T-helper 1 cell treated with Interleukin-12 subunit alpha and Interleukin-12 subunit beta and Interleukin-4 antibody, amounts not matched to agents 30 μg/mL and 1 μg/mL, for 36 hours (primary cell): Measurements from ENCODE around the gene LY6G6D.

ENCODE experiments used
- H3K27ac Mint-ChIP-seq: one replicate; pipeline ENCODE4 v1.8.0; 2021; ENCODE audit warnings: mild to moderate bottlenecking, mixed read lengths
- H3K27me3 Mint-ChIP-seq: one replicate; pipeline ENCODE4 v1.8.0; 2021; ENCODE audit warnings: low read depth, mixed read lengths
- H3K36me3 Mint-ChIP-seq: one replicate; pipeline ENCODE4 v1.8.0; 2021; ENCODE audit warnings: low read depth, mixed read lengths
- H3K4me1 Mint-ChIP-seq: one replicate; pipeline ENCODE4 v1.8.0; 2021; ENCODE audit warnings: low read depth, mixed read lengths
- H3K4me3 Mint-ChIP-seq: one replicate; pipeline ENCODE4 v1.8.0; 2021; ENCODE audit warnings: mild to moderate bottlenecking, moderate library complexity, mixed read lengths
- H3K9me3 Mint-ChIP-seq: one replicate; pipeline ENCODE4 v1.8.0; 2021; ENCODE audit warnings: mixed read lengths

Gene LY6G6D

DNA sequence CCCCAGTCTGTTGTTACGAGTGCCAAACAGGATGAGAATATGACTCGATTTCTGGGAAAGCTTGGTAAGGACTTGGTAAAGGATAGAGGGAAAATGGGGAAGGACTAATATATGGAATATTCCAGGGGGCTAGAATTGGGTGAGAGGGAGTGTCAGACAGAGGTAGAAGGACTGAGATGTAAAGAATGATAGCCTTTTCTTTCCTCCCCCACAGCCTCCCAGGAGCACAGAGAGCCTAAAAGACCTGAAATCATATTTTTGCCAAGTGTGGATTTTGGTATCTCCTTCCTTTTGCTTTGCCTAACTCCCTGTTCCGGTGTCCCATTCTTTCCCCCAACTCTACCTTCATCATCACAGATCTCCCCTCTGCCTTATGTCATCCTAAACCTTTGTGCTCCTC, 27.7 kb downstream of the LY6G6D start:
- Mint-ChIP-seq H3K4me1 (peaks cover 43% of the 10 kb centered on the region), H3K9me3 (no peaks in the 10 kb centered on the region), H3K4me3 (no peak overlapping the region), H3K27me3 (no peaks in the 10 kb centered on the region), H3K36me3 (peaks cover 27% of the 10 kb centered on the region), H3K27ac (no peak overlapping the region)

- Mint-ChIP-seq H3K4me1 (peaks cover 28% of the 10 kb centered on the region), H3K9me3 (no peaks in the 10 kb centered on the region), H3K27ac (no peak overlapping the region), H3K27me3 (no peaks in the 10 kb centered on the region), H3K4me3 (no peak overlapping the region), H3K36me3 (peaks cover 29% of the 10 kb centered on the region)
Measured at GRCh38 chr6:31744422-31744821, 29.3 kb downstream of the LY6G6D start.

DNA sequence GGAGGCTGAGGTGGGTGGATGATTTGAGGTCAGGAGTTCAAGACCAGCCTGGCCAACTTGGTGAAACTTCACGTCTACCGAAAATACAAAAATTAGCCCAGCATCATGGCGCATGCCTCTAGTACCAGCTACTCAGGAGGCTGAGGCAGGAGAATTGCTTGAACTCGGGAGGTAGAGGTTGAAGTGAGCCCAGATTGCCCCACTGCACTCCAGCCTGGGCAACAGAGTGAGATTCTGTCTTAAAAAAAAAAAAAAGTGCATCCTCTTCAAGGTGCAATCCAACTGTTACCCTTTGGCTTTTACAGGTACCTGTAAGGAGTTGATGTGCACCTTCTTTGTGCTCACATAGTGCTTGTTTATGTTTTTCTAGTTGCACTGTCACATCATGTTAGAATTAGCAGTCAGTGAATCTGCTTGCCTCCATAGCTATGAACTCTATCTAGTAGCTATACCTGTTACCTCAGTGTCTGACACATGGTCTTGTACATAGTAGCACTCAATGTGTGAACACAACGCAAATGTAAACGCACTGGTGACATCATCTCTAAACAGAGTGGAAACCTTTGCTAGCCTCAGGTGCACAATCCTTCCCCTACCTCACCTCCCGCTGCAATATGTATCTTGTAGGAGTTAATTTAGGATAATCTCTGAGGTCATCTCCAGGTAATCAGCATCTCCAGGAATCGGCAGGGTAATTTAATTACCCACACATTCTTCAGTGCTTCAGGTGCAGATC, 34.3 kb downstream of the LY6G6D start:
- no peak overlapping the region for H3K27ac Mint-ChIP-seq
- H3K4me1 Mint-ChIP-seq: peaks cover 5% of the 10 kb centered on the region
- H3K4me3 Mint-ChIP-seq: no peak overlapping the region
- H3K36me3 Mint-ChIP-seq: peaks cover 16% of the 10 kb centered on the region
- no peaks in the 10 kb centered on the region for H3K27me3 Mint-ChIP-seq
- no peaks in the 10 kb centered on the region for H3K9me3 Mint-ChIP-seq

- Mint-ChIP-seq H3K27me3 (no peaks in the 10 kb centered on the region), H3K9me3 (no peaks in the 10 kb centered on the region), H3K4me3 (no peak overlapping the region), H3K4me1 (peaks cover 2% of the 10 kb centered on the region), H3K36me3 (peaks cover 11% of the 10 kb centered on the region), H3K27ac (no peak overlapping the region)
Measured at GRCh38 chr6:31750411-31751022, 35.4 kb downstream of the LY6G6D start.

DNA sequence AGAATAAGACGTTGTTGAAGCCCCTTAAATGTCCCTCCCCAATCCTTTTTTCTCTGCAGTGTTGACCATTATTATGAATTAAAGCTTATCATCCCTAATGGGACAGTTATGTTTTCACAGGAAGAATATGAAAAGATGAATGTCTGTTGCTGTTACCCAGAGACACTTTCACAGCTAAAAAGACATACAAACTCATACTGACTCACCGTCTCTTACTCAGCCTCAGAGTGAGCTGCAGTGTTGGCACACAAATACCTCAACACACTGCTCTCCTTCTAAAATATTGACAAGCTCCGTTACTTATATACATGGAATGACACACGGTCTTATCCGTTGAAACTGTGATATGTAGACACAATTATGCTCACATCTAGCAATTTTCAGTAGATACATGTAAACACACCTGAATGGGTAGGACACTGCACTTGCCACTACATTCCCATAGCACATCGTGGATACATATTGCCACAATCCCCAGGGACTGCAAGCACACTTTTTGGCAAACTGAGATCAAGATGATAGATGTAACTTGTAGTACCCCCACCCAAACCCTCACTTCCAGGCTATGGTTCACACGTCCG, 37.7 kb downstream of the LY6G6D start:
- Mint-ChIP-seq H3K9me3 (no peaks in the 10 kb centered on the region), H3K27ac (no peak overlapping the region), H3K4me1 (peaks cover 2% of the 10 kb centered on the region), H3K27me3 (no peaks in the 10 kb centered on the region), H3K36me3 (peaks cover 8% of the 10 kb centered on the region), H3K4me3 (no peak overlapping the region)

- Mint-ChIP-seq H3K4me3 (no peak overlapping the region), H3K4me1 (peaks cover 9% of the 10 kb centered on the region), H3K27me3 (no peaks in the 10 kb centered on the region), H3K9me3 (no peaks in the 10 kb centered on the region), H3K27ac (no peak overlapping the region), H3K36me3 (peaks cover 16% of the 10 kb centered on the region)
Measured at GRCh38 chr6:31758281-31758680, 43.1 kb downstream of the LY6G6D start.

- H3K27me3 Mint-ChIP-seq: no peaks in the 10 kb centered on the region
- no peaks in the 10 kb centered on the region for H3K9me3 Mint-ChIP-seq
- H3K4me3 Mint-ChIP-seq: no peak overlapping the region
- no peak overlapping the region for H3K27ac Mint-ChIP-seq
- H3K36me3 Mint-ChIP-seq: peaks cover 19% of the 10 kb centered on the region
- peaks cover 21% of the 10 kb centered on the region for H3K4me1 Mint-ChIP-seq
Measured at GRCh38 chr6:31760790-31761189, 45.6 kb downstream of the LY6G6D start.

- Mint-ChIP-seq H3K36me3 (peaks cover 19% of the 10 kb centered on the region), H3K27me3 (no peaks in the 10 kb centered on the region), H3K4me3 (no peak overlapping the region), H3K9me3 (no peaks in the 10 kb centered on the region), H3K4me1 (peaks cover 21% of the 10 kb centered on the region), H3K27ac (no peak overlapping the region)
Measured at GRCh38 chr6:31761343-31761742, 46.2 kb downstream of the LY6G6D start.

- Mint-ChIP-seq H3K36me3 (peaks cover 19% of the 10 kb centered on the region), H3K4me1 (peaks cover 21% of the 10 kb centered on the region), H3K4me3 (no peak within 1 kb of the TSS), H3K9me3 (no peaks in the 10 kb centered on the region), H3K27me3 (no peaks in the 10 kb centered on the region), H3K27ac (peak within 1 kb of the TSS; percentile 73)
Measured at GRCh38 chr6:31762356-31762755, 47.2 kb downstream of the LY6G6D start, which contains the start of gene SAPCD1. Gene SAPCD1 (plus strand): TSS chr6:31762656. CDS start chr6:31763055, 399 bp downstream.

- Mint-ChIP-seq H3K27ac (peak overlapping the region; percentile 73), H3K9me3 (no peaks in the 10 kb centered on the region), H3K36me3 (peaks cover 19% of the 10 kb centered on the region), H3K4me3 (no peak overlapping the region), H3K27me3 (no peaks in the 10 kb centered on the region), H3K4me1 (peaks cover 21% of the 10 kb centered on the region)
Measured at GRCh38 chr6:31762878-31763618, 47.9 kb downstream of the LY6G6D start.

DNA sequence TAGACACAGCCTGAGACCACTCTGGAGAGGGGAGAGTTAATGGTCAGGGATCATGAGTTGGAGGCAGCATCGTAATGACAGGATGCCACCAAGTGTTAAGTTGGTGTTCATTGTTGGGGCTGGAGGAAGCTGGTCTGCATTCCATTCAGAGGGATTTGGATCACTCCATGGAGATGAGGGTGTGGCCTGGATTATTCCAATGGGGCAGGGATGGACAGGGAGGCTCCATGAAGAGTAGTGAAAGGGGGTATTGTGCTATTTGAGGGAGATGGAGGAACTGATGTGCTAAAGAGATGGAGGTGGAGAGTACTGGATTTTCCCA, 48.4 kb downstream of the LY6G6D start:
- no peaks in the 10 kb centered on the region for H3K27me3 Mint-ChIP-seq
- no peak overlapping the region for H3K4me3 Mint-ChIP-seq
- H3K27ac Mint-ChIP-seq: peak overlapping the region; percentile 73
- no peaks in the 10 kb centered on the region for H3K9me3 Mint-ChIP-seq
- peaks cover 18% of the 10 kb centered on the region for H3K36me3 Mint-ChIP-seq
- peaks cover 21% of the 10 kb centered on the region for H3K4me1 Mint-ChIP-seq

DNA sequence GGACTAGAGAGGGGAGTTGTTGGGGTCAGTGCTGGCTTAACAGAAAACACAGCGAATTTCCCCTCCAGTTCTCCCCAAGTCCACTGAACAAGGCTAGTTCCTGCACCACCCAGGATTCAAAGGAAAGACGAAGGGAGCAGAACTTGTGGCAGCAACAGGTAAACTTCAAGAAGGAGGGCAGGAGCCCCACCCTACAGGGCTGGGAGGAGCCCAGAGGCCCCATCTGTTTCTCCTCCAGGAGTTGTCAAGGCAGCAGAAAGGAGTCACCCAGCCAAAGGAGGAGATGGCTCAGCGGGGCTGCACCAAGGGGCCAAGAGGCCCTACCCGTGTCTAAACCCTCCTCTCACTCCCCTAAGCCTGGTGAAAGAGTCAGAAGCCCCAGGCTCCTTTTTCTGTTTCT, 49.0 kb downstream of the LY6G6D start:
- Mint-ChIP-seq H3K27me3 (no peaks in the 10 kb centered on the region), H3K36me3 (peaks cover 16% of the 10 kb centered on the region), H3K9me3 (no peaks in the 10 kb centered on the region), H3K27ac (peak overlapping the region; percentile 14), H3K4me3 (no peak overlapping the region), H3K4me1 (peaks cover 20% of the 10 kb centered on the region)

GRCh38 chr6:31765559-31765909, 50.4 kb downstream of the LY6G6D start:
- H3K9me3 Mint-ChIP-seq: no peaks in the 10 kb centered on the region
- H3K27ac Mint-ChIP-seq: no peak overlapping the region
- no peak overlapping the region for H3K4me3 Mint-ChIP-seq
- peaks cover 12% of the 10 kb centered on the region for H3K36me3 Mint-ChIP-seq
- H3K4me1 Mint-ChIP-seq: peaks cover 22% of the 10 kb centered on the region
- no peaks in the 10 kb centered on the region for H3K27me3 Mint-ChIP-seq

- H3K4me1 Mint-ChIP-seq: peaks cover 21% of the 10 kb centered on the region
- H3K9me3 Mint-ChIP-seq: no peaks in the 10 kb centered on the region
- H3K27ac Mint-ChIP-seq: no peak overlapping the region
- no peak overlapping the region for H3K4me3 Mint-ChIP-seq
- H3K36me3 Mint-ChIP-seq: peaks cover 12% of the 10 kb centered on the region
- no peaks in the 10 kb centered on the region for H3K27me3 Mint-ChIP-seq
Measured at GRCh38 chr6:31765910-31766794, 51.0 kb downstream of the LY6G6D start.
